SK-N-SH treated with all-trans-retinoic acid at 6 μM for 48 hours (cell line): Measurements from ENCODE around the gene C3orf22.

Experiments
- ATAC-seq: fragments of 200-7000 bp; cut with Tn5 transposase; 3 replicates; pipeline ENCODE4 v1.9.1; 2020; ENCODE audit warnings: mild to moderate bottlenecking, moderate library complexity
- ARNTL ChIP-seq: fragments of 450-650 bp; formaldehyde crosslinking; IDR thresholded peaks from 2 replicates; pipeline ENCODE4 v1.5.0; 2020; ENCODE audit warnings: low read depth, mild to moderate bottlenecking, moderate library complexity, borderline replicate concordance
- BACH2 ChIP-seq: fragments of 250-450 bp; sonication (Bioruptor Pico); IDR thresholded peaks from 2 replicates; pipeline ENCODE4 v1.9.0; 2021; ENCODE audit warnings: mild to moderate bottlenecking, borderline replicate concordance
- CREB5 ChIP-seq: fragments of 250-450 bp; sonication (Bioruptor Pico); IDR thresholded peaks from 2 replicates; pipeline ENCODE4 v1.5.1; 2020; ENCODE audit warnings: low read depth, mild to moderate bottlenecking, moderate library complexity
- CSDC2 ChIP-seq: fragments of 250-450 bp; sonication (Bioruptor Pico); IDR thresholded peaks from 2 replicates; pipeline ENCODE4 v1.5.0; 2020; ENCODE audit warnings: mild to moderate bottlenecking, moderate library complexity
- CSRNP3 ChIP-seq: fragments of 250-450 bp; sonication (Bioruptor Pico); IDR thresholded peaks from 2 replicates; pipeline ENCODE4 v1.5.1; 2021; ENCODE audit warnings: mild to moderate bottlenecking, moderate library complexity
- ESRRG ChIP-seq: fragments of 250-450 bp; sonication (Bioruptor Pico); IDR thresholded peaks from 2 replicates; pipeline ENCODE4 v1.6.1; 2021; ENCODE audit warnings: mild to moderate bottlenecking
- GLIS3 ChIP-seq: fragments of 250-450 bp; sonication (Bioruptor Pico); IDR thresholded peaks from 2 replicates; pipeline ENCODE4 v1.5.0; 2020; ENCODE audit warnings: mild to moderate bottlenecking, moderate library complexity
- ISL1 ChIP-seq: fragments of 250-450 bp; sonication (Bioruptor Pico); IDR thresholded peaks from 2 replicates; pipeline ENCODE4 v2.1.2; 2022; ENCODE audit warnings: mild to moderate bottlenecking, moderate library complexity
- OSR1 ChIP-seq: fragments of 250-450 bp; sonication (Bioruptor Pico); IDR thresholded peaks from 2 replicates; pipeline ENCODE4 v1.8.0; 2022; ENCODE audit warnings: moderate library complexity, mild to moderate bottlenecking, inconsistent platforms
- PATZ1 ChIP-seq: fragments of 250-450 bp; sonication (Bioruptor Pico); IDR thresholded peaks from 2 replicates; pipeline ENCODE4 v1.8.0; 2020; ENCODE audit warnings: mild to moderate bottlenecking, moderate library complexity, borderline replicate concordance
- PPARA ChIP-seq: fragments of 250-450 bp; sonication (Bioruptor Pico); IDR thresholded peaks from 2 replicates; pipeline ENCODE4 v1.5.0; 2020; ENCODE audit warnings: mild to moderate bottlenecking, borderline replicate concordance
- RARB ChIP-seq: fragments of 250-450 bp; sonication (Bioruptor Pico); IDR thresholded peaks from 2 replicates; pipeline ENCODE4 v1.8.0; 2021; ENCODE audit warnings: mild to moderate bottlenecking, moderate library complexity
- SNAI2 ChIP-seq: fragments of 250-450 bp; sonication (Bioruptor Pico); IDR thresholded peaks from 2 replicates; pipeline ENCODE4 v1.5.0; 2020; ENCODE audit warnings: mild to moderate bottlenecking, moderate library complexity
- TCF4 ChIP-seq: fragments of 250-450 bp; sonication (Bioruptor Pico); IDR thresholded peaks from 2 replicates; pipeline ENCODE4 v1.8.0; 2021; ENCODE audit warnings: mild to moderate bottlenecking, moderate library complexity, borderline replicate concordance
- TOX ChIP-seq: fragments of 250-450 bp; sonication (Bioruptor Pico); IDR thresholded peaks from 2 replicates; pipeline ENCODE4 v1.8.0; 2021; ENCODE audit warnings: mild to moderate bottlenecking, moderate library complexity, borderline replicate concordance
- ZFP3 ChIP-seq: fragments of 250-450 bp; sonication (Bioruptor Pico); IDR thresholded peaks from 2 replicates; pipeline ENCODE4 v1.5.0; 2020; ENCODE audit warnings: mild to moderate bottlenecking, moderate library complexity
- ZFP30 ChIP-seq: fragments of 450-650 bp; formaldehyde crosslinking; IDR thresholded peaks from 2 replicates; pipeline ENCODE4 v1.5.0; 2022; ENCODE audit warnings: mild to moderate bottlenecking, moderate library complexity
- ZNF565 ChIP-seq: fragments of 450-650 bp; formaldehyde crosslinking; conservative IDR thresholded peaks from 2 replicates; pipeline ENCODE4 v1.5.0; 2020; ENCODE audit warnings: low read depth, mild to moderate bottlenecking, moderate library complexity
- ZNF70 ChIP-seq: fragments of 450-650 bp; formaldehyde crosslinking; IDR thresholded peaks from 2 replicates; pipeline ENCODE4 v1.5.0; 2020; ENCODE audit warnings: mild to moderate bottlenecking, moderate library complexity
- ZNF8 ChIP-seq: fragments of 450-650 bp; formaldehyde crosslinking; IDR thresholded peaks from 2 replicates; pipeline ENCODE4 v1.5.0; 2020; ENCODE audit warnings: mild to moderate bottlenecking, moderate library complexity
- TF ChIP-seq, protein P1 (sequence below): fragments of 250-450 bp; sonication (Bioruptor Pico); IDR thresholded peaks from 2 replicates; pipeline ENCODE4 v1.8.0; 2021; ENCODE audit warnings: low read depth, mild to moderate bottlenecking, moderate library complexity, borderline replicate concordance

The C3orf22 gene

GRCh38 chr3:126521122-126521891, 37.4 kb downstream of the C3orf22 start:
- ATAC-seq: no peak
- TF ChIP-seq ISL1 (CRISPR knock-in tag) (no peak), OSR1 (CRISPR knock-in tag) (no peak), GLIS3 (CRISPR knock-in tag) (no peak), TCF4 (no peak), ZFP3 (CRISPR knock-in tag) (no peak), ESRRG (no peak), PATZ1 (no peak), CSDC2 (no peak), TOX (CRISPR knock-in tag) (no peak), PPARA (CRISPR knock-in tag) (no peak), ZNF565 (CRISPR knock-in tag) (no peak), CSRNP3 (CRISPR knock-in tag) (no peak), RARB (CRISPR knock-in tag) (no peak), BACH2 (CRISPR knock-in tag) (no peak), ZNF8 (CRISPR knock-in tag) (no peak), ZNF70 (CRISPR knock-in tag) (no peak), ZFP30 (no peak), ARNTL (CRISPR knock-in tag) (no peak), CREB5 (CRISPR knock-in tag) (no peak)
- TF ChIP-seq, protein P1, sequence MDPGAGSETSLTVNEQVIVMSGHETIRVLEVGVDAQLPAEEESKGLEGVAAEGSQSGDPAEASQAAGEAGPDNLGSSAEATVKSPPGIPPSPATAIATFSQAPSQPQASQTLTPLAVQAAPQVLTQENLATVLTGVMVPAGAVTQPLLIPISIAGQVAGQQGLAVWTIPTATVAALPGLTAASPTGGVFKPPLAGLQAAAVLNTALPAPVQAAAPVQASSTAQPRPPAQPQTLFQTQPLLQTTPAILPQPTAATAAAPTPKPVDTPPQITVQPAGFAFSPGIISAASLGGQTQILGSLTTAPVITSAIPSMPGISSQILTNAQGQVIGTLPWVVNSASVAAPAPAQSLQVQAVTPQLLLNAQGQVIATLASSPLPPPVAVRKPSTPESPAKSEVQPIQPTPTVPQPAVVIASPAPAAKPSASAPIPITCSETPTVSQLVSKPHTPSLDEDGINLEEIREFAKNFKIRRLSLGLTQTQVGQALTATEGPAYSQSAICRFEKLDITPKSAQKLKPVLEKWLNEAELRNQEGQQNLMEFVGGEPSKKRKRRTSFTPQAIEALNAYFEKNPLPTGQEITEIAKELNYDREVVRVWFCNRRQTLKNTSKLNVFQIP (CRISPR knock-in tag): no peak

DNA sequence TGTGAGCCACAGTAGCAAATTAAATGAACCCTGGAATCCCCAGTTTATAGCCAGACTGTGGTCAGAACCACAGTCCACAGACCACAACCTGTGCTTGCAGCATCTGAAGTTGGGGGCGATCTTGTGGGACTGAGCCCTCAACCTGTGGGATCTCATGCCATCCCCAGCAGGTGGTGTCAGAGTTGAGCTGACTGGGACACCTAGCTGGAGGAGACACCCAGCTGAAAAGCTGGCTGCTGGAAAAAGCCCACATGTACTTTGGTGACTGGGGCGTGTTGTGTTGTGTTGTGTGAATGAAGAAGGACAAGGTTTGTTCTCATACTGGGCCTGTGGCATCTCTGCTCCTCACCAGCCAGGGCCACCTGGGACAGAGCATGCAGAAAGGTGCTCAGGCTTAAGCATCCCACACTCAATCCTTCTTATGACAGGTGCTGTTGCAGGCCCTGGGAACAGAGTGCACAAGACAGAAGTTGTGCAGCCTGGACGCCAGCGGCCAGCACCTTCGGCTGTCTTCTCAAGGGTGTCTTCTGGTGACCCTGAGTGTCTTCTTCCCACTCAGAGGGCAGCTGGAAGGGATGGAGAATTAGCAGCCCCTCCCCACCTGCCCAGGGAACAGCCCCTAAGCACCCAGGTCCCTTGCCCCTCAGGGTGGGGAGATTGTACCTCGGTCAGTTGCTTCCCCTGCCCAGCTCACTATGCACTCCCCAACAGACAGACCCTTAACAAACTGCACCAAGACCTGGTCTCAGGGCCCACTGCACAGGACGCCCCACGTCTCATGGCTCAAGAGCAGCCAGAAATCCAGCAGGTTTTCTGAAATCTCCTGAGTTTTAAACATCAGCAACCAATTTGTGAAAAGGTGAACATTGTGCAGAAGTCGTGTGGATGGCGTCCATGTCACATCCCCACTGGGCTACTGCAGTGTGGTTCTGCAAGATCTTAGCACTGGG, 39.0 kb downstream of the C3orf22 start:
- no peak for ATAC-seq
- TF ChIP-seq ZNF70 (CRISPR knock-in tag) (no peak), GLIS3 (CRISPR knock-in tag) (no peak), PPARA (CRISPR knock-in tag) (no peak), ESRRG (no peak), CREB5 (CRISPR knock-in tag) (no peak)

- ATAC-seq: no peak
These were observed 40.0 kb downstream of the C3orf22 start for GRCh38 chr3:126518779-126519177.

More at GRCh38 chr3:126518779-126519177, 40.0 kb downstream of the C3orf22 start:
- TF ChIP-seq BACH2 (CRISPR knock-in tag) (no peak), CREB5 (CRISPR knock-in tag) (no peak), ISL1 (CRISPR knock-in tag) (no peak), GLIS3 (CRISPR knock-in tag) (no peak), SNAI2 (CRISPR knock-in tag) (no peak), TCF4 (no peak), ARNTL (CRISPR knock-in tag) (no peak), TOX (CRISPR knock-in tag) (no peak), ZNF565 (CRISPR knock-in tag) (no peak), ZNF70 (CRISPR knock-in tag) (no peak), ESRRG (no peak), ZFP3 (CRISPR knock-in tag) (no peak), ZNF8 (CRISPR knock-in tag) (no peak), CSRNP3 (CRISPR knock-in tag) (no peak), RARB (CRISPR knock-in tag) (no peak)
- TF ChIP-seq, protein P1 (CRISPR knock-in tag): no peak
